ENCODE data around the gene KCNQ5.

DNA sequence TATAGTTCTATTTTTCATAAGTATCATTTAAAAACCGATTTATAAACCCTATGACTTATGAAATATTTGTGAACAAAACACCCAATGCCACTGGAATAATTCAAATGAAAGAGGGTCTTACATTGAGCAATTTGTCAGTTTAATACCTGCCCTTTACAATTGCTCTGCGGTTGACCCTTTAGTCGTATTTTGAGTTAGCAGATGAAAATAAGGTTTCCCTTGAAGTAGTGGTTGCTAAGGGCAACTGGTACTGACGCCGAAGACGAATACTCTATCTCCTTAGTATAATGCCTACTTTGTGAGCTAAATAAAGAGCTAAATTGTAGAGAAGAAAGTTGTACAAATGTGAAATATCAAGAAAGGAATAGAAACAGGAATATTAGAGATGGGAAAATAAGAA lies 69.4 kb downstream of the KCNQ5 start:
- TF ChIP-seq, protein P1, sequence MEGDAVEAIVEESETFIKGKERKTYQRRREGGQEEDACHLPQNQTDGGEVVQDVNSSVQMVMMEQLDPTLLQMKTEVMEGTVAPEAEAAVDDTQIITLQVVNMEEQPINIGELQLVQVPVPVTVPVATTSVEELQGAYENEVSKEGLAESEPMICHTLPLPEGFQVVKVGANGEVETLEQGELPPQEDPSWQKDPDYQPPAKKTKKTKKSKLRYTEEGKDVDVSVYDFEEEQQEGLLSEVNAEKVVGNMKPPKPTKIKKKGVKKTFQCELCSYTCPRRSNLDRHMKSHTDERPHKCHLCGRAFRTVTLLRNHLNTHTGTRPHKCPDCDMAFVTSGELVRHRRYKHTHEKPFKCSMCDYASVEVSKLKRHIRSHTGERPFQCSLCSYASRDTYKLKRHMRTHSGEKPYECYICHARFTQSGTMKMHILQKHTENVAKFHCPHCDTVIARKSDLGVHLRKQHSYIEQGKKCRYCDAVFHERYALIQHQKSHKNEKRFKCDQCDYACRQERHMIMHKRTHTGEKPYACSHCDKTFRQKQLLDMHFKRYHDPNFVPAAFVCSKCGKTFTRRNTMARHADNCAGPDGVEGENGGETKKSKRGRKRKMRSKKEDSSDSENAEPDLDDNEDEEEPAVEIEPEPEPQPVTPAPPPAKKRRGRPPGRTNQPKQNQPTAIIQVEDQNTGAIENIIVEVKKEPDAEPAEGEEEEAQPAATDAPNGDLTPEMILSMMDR (IDR thresholded peaks at IDR 0.05; ENCODE audit: low read length) = no peak
- TF ChIP-seq EZH2 (IDR thresholded peaks at IDR 0.05; ENCODE audit: borderline replicate concordance, low read length) = no peak
